Measurements from ENCODE around the gene RAI1.

DNA sequence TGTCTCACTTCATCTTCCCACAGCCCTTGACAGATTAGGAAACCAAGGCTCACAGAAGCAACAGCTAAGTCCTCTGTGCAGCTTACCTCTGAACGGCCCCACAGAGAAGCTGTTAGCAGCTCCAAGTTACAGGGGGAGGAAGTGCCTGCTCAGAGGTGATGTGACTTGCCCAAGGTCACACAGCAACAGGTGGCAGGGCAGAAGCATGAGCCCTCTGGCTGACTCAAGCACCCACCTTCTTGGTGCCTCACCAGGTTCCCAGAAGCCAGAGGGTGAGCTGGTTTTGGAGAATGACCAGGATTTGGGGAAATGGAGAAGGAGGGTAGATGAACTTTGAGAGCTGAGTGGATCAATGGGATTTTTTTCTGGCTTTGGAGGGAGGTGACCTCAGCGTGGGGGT, 14.0 kb upstream of the RAI1 start:
- TF ChIP-seq, protein P1, sequence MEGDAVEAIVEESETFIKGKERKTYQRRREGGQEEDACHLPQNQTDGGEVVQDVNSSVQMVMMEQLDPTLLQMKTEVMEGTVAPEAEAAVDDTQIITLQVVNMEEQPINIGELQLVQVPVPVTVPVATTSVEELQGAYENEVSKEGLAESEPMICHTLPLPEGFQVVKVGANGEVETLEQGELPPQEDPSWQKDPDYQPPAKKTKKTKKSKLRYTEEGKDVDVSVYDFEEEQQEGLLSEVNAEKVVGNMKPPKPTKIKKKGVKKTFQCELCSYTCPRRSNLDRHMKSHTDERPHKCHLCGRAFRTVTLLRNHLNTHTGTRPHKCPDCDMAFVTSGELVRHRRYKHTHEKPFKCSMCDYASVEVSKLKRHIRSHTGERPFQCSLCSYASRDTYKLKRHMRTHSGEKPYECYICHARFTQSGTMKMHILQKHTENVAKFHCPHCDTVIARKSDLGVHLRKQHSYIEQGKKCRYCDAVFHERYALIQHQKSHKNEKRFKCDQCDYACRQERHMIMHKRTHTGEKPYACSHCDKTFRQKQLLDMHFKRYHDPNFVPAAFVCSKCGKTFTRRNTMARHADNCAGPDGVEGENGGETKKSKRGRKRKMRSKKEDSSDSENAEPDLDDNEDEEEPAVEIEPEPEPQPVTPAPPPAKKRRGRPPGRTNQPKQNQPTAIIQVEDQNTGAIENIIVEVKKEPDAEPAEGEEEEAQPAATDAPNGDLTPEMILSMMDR (IDR thresholded peaks at IDR 0.05) = no peak
- TF ChIP-seq POLR2A (IDR thresholded peaks at IDR 0.05) = no peak

Data from esophagus squamous epithelium (tissue), 4 donors.